Measurements from ENCODE around the gene CANX.

- no peak for TF ChIP-seq POLR2A (IDR thresholded peaks at IDR 0.05; ENCODE audit: low read depth, low read length)
- TF ChIP-seq TAF1 (IDR thresholded peaks at IDR 0.05; ENCODE audit: low read depth, low read length) = no peak
- no peak for TF ChIP-seq PAX5 (IDR thresholded peaks at IDR 0.05; ENCODE audit: insufficient read depth, low read length, severe bottlenecking)
- no peak for TF ChIP-seq POLR2AphosphoS5 (IDR thresholded peaks at IDR 0.05; ENCODE audit: low read depth, low read length)
- TF ChIP-seq SPI1 (IDR thresholded peaks at IDR 0.05; ENCODE audit: low read depth, low read length) = no peak
- no peak for TF ChIP-seq POU2F2 (IDR thresholded peaks at IDR 0.05; ENCODE audit: low read depth, low read length)
Measured at GRCh38 chr5:179772351-179772750, 73.6 kb downstream of the CANX start.

All from GM12891 (cell line).